GM12865 (cell line): ENCODE measurements around the gene UBIAD1.

Experiments
- DNase-seq: peaks from one replicate; pipeline ENCODE4 v3.0.0; 2010; ENCODE audit warnings: low read depth
- H3K4me3 ChIP-seq: 2 replicates; pipeline ENCODE4 v1.5.1; 2011; ENCODE audit warnings: mild to moderate bottlenecking, low read depth, low read length, control low read depth
- TF ChIP-seq, protein P1 (sequence below): IDR thresholded peaks from 2 replicates; pipeline ENCODE4 v1.5.1; 2011; ENCODE audit warnings: low read length, control low read depth, low read depth, inconsistent platforms; ENCODE audit not compliant: insufficient read depth; ENCODE audit errors: missing control alignments

The UBIAD1 gene, protein sequence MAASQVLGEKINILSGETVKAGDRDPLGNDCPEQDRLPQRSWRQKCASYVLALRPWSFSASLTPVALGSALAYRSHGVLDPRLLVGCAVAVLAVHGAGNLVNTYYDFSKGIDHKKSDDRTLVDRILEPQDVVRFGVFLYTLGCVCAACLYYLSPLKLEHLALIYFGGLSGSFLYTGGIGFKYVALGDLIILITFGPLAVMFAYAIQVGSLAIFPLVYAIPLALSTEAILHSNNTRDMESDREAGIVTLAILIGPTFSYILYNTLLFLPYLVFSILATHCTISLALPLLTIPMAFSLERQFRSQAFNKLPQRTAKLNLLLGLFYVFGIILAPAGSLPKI

DNA sequence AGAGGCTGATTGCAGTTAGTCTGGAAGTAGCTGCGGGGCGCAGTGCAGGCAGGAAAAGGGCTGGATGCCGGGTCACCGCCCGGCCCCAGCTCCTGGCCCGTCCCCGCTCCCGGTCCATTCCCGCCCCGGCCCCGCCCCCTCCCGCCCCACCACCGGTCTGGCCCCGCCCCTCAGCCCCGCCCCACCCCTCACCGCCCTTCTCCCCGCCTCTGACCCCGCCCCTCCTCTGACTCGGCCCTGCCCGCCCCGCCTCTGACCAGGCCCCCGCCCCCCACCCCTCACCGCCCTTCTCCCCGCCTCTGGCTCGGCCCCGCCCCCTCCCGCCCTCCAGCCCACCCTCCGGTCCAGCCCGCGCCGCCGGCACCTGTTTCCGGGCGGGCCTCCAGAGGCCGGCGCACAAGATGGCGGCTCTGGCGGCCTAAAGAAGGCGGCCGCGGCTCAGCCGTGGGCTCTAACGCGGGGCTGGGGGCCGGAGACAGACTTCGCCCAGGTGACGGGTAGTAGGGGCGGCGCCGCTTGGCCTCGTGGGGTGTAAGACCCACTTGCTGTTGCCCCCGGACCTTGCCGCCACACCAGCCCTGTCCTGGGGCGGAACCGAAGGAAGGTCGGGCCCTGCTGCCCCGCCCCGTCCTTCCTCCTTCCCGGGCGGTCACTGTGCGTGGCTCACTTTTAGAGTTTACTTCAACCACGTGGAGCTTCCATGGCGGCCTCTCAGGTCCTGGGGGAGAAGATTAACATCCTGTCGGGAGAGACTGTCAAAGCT lies at the start of gene UBIAD1:
Gene UBIAD1 (plus strand): TSS at position 367 of the 763 bp plus-strand sequence. CDS start 334 bp downstream, at position 701.
- DNase-seq: peak; percentile 95
- TF ChIP-seq, protein P1, sequence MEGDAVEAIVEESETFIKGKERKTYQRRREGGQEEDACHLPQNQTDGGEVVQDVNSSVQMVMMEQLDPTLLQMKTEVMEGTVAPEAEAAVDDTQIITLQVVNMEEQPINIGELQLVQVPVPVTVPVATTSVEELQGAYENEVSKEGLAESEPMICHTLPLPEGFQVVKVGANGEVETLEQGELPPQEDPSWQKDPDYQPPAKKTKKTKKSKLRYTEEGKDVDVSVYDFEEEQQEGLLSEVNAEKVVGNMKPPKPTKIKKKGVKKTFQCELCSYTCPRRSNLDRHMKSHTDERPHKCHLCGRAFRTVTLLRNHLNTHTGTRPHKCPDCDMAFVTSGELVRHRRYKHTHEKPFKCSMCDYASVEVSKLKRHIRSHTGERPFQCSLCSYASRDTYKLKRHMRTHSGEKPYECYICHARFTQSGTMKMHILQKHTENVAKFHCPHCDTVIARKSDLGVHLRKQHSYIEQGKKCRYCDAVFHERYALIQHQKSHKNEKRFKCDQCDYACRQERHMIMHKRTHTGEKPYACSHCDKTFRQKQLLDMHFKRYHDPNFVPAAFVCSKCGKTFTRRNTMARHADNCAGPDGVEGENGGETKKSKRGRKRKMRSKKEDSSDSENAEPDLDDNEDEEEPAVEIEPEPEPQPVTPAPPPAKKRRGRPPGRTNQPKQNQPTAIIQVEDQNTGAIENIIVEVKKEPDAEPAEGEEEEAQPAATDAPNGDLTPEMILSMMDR: no peak

DNA sequence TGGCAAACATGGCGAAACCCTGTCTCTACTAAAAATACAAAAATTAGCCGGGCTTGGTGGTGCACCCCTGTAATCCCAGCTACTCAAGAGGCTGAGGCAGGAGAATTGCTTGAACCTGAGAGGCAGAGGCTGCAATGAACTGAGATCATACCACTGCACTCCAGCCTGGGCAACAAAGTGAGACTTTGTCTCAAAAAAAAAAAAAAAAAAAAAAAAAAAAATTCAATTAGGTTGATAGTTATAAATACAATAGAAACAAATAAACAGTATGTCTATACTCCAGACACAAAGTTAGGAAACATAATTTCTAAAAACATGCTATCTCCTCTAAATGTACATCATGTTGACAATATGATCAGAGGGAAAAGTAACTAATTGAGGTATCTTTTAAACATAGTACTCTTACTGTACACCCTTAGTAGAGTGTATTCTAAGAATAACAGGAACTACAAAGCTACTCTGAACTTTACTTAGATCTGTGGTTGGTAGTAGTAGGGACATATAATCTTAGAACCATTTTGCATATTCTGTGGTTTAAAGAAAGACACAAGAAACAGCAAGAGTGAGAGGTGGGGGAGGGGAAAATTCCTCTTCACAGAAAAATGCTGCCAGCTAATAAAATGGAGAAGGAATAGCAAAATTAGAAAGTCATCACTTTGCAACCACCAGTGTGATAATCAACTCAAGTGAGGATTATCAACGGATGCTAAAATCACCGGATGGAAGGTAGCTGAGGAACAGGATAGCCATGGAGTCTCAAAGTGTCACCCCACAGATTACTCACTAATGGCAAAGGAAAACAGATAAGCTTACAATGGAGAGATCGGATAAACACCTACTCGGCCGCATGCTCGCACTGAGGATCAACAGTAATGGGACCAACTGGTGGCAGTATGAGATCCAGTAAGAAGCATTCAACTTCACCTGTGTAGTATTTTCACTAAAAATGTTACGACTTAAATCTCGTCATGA lies 45.6 kb upstream of the UBIAD1 start:
- TF ChIP-seq, protein P1: no peak
- no peak overlapping the region for H3K4me3 ChIP-seq
- peak; percentile 47 for DNase-seq

More for the DNA sequence above, at the start of gene UBIAD1:
- H3K4me3 ChIP-seq: peak within 1 kb of the TSS; percentile 98

DNA sequence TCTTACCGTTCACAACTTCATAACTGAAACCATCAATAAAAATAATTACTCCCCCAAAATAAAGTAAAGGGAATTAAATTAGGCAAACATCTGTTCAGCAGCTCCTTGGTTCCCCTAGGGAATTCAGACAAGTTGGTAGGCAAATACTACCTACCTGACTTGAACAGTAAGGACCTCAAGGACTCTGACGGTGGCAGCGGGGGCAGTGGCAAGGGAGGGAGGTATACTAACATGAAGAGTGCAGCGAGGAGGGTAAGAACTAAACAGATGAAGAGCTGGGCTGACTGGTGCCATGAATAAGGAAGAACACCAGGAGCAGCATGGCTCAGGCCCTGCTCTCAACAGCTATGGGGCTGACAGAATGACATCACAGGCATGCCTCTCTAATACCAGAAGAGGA lies 43.8 kb upstream of the UBIAD1 start:
- DNase-seq: no peak
- no peak overlapping the region for H3K4me3 ChIP-seq
- TF ChIP-seq, protein P1: no peak

DNA sequence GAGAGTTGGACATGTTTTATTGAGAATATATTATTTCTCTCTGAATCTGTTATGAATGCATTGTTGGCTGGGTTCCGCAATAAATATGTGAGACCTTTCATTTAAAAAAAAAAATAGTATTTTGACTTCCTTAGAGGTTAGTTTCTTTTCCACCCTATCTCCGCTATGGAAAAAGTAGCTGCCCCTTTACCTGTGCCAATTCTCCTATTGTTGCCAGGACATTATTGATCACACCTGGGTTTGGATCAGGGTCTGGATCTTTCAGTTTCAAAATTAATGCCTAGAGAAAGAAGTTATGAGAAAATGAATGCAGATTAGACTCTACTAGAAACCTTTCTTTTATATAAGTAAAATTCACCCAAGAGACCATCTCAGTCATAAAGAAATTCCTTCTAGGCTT lies 39.8 kb upstream of the UBIAD1 start:
- TF ChIP-seq, protein P1: no peak
- no peak for DNase-seq
- H3K4me3 ChIP-seq: no peak overlapping the region

DNA sequence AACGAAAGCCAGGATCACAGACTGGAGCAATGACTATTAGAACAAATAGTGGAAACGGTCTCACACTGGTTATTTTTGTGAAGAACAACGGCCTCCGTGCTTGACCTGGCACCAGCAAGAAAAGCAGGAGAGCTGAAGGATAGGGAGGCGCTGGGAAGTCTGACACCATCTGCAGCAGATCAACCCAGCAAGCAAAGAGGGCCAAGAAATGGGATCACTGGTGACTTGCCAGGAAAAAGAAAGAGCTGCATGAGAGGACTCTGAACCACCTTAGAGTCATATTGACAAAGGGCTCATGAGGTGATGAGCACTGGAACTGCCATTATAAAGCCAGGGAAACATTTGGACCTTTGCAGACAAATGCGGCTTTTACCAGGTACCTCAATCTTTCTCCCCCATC lies 35.6 kb upstream of the UBIAD1 start:
- no peak for DNase-seq
- H3K4me3 ChIP-seq: no peak overlapping the region
- TF ChIP-seq, protein P1: no peak

DNA sequence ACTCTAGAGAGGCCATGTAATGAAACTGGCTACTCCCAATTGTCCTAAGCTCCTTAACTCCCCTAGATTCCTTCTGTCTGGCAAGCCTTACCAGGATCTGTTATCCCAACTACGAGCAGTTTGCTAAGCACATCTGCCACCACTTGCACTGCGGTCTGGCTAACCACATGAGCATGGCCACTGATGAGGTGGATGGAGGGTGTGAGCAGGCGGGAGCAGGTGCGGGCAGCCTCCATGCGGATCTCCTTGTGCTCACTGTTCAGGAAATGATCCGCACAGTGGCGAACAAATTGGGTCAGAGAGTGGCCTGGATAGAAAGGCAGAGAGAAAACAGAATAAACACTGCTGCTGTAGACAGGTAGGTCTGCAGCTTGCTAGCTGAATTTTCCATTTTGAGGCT lies 34.7 kb upstream of the UBIAD1 start:
- H3K4me3 ChIP-seq: no peak overlapping the region
- TF ChIP-seq, protein P1: no peak
- DNase-seq: no peak
